Suppressor macrophage treated with lipopolysaccharide for 1 hour (primary cell): Measurements from ENCODE around the gene TMEM125.

Experiments used
- DNase-seq, 3 donors: peaks; one replicate each; pipeline ENCODE4 v3.0.0-alpha.2; 2020 to 2022

The TMEM125 gene

GRCh38 chr1:43274804-43275180 lies 5.0 kb downstream of the TMEM125 start:
- no peak for DNase-seq

GRCh38 chr1:43275826-43276620 lies 6.2 kb downstream of the TMEM125 start:
- no peak for DNase-seq

- DNase-seq, result no peak
Measured at GRCh38 chr1:43276673-43277072, 6.9 kb downstream of the TMEM125 start.

DNA sequence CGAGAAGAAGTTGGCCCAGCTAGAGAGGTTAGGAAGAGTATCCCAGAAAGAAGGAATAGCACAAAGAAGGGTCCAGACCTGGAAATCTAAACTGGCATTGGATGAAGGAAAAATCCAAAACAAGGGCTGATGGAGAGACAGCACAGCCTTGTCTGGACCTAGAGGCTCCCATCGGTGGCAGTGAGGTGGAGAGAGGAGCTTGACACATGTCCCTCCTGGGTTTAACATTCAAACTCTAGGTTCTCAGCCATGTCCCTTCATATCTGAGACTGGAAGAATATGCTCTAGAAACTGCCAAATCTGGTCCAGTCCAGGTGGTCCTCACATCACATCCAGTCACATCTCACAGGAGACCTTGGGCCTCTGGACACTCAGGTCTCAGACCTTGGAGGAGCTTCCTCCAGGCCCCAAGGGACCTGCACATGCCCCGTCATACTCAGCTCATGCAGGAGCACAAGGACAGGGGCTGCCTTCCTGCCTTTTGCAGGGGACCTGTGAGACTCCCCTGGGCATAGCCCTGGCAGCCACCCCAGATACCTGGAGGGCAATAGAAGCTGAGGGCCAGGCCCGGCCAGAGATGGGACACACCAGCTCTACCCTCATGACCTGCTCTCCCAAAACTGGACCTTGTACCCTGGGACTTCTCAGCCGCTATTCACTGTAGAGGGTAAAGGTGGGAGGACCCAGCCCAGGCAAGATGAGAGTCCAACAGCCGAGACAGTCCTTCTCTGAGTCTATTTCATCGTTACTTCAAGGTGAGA lies 7.5 kb downstream of the TMEM125 start:
- no peak for DNase-seq

- no peak for DNase-seq
Measured at GRCh38 chr1:43279161-43279560, 9.4 kb downstream of the TMEM125 start.

- no peak for DNase-seq
Measured at GRCh38 chr1:43279666-43280065, 9.9 kb downstream of the TMEM125 start.

GRCh38 chr1:43280692-43281091 lies 10.9 kb downstream of the TMEM125 start:
- DNase-seq, result no peak

DNA sequence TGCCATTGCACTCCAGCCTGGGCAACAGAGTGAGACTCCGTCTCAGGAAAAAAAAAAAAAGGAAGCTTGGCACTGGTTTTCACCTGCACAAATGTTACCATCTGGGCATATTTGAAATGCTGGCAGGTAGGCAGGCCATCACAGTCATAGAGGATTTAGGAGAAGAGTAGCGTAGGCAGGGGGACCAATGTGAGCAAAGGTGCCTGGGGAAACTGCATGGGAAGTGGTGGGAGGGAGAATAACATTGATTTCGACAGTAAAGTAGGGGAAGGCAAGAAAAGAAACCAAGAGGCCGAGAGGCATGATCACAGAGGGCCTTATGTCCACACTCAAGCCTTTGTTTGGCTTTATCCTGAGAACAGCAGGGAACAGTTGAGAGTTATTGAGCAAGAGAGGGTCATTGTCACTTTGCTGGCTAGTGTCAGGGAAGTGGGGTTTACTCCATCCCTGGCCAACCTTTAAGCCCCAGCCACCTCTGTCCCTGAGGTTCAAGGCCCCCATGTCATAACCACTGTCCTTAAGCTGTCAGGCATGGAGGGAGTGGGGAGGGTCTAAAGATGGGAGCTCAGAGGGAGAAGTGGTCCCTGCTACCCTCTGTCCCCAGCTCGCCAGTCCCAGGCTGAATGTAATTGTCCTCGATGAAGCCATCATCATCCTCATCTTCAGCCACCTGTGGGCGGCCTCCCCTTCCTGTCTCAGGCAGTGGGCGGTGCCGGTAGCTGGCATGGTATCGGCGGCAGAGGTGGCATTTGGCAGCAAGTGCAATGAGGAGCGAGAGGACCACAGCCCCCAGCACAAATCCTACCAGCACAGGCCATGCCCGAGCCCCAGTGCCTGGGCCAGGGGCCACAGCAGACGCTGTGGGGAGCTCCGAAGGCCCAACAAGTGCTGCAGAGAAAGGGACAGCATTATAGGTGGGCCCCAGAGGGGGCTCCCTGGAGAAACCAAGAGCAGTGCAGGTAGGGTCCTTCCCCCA lies 12.7 kb downstream of the TMEM125 start:
- no peak for DNase-seq

DNA sequence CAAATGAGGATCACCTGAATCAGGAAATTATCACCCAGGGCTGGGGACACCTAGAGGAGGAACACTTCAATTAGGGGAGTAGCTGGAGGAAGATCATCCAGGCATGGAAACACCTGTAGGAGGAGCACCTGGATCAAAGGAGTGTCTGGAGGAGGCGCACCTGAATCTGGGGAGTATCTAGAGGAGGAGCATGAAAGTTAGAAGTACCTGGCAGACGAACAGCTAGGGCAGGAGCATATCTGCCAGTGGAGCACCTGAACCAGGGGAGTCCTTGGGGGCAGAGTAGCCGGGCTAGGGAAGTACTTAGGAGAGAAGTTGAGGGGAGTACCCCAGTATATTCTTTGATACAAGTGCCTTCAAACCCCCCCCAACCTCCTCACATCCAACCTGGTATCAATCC lies 14.3 kb downstream of the TMEM125 start:
- DNase-seq, result no peak

DNA sequence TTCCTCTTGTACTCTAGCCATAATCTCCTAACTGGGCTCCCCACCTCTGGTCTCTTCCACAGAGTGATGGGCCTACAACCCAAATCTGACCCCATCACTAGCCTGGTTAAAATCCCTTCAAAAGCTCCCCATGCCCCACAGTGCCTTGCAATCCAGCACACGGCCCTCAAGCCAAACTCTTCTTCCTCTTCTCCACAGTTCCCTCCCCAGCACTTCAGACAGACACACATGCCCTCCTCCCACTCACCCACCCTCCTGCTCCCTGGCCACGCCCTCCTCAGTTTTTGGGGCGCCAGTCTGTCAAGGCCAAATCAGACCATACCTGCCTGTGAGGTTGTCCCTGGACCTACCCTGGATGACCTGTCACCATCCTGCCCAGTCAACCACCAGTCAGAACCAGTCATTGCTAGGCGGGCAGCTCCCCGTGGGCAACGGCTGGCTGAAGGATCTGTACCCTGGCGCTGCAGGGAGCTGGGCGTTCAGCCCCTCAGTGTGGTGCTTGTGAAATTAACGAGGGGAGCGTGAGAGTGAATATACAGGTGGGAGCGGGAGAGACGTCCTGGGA lies 14.8 kb downstream of the TMEM125 start:
- peak in 2 of 3 donors; percentile 20 to 27 for DNase-seq

- DNase-seq, result no peak
Measured at GRCh38 chr1:43285269-43285990, 15.6 kb downstream of the TMEM125 start, which contains the start of gene C1orf210. Gene C1orf210 (minus strand): TSS chr1:43285581. CDS start chr1:43283270, 2,311 bp downstream.

DNA sequence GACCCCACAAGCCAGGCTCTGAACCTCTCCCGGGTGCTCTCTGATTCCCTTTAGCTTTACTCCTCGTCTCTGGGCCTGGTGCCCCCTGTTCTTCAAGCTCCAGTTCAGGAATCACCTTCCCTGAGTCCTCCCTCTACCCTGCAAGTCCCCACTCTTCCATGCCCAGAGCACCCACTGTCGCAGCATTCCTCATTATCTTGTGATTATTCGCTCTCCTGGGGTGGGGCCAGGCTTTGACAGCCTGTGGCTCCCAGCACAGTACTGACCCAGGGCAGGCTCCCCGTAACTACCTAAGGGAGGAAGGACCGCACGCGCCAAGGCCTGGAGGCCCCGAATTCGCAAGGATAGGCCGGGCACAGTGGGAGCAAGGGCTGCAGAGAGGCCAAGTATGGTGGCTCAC lies 16.3 kb downstream of the TMEM125 start:
- DNase-seq, result no peak

- no peak for DNase-seq
Measured at GRCh38 chr1:43286533-43286932, 16.8 kb downstream of the TMEM125 start.

DNA sequence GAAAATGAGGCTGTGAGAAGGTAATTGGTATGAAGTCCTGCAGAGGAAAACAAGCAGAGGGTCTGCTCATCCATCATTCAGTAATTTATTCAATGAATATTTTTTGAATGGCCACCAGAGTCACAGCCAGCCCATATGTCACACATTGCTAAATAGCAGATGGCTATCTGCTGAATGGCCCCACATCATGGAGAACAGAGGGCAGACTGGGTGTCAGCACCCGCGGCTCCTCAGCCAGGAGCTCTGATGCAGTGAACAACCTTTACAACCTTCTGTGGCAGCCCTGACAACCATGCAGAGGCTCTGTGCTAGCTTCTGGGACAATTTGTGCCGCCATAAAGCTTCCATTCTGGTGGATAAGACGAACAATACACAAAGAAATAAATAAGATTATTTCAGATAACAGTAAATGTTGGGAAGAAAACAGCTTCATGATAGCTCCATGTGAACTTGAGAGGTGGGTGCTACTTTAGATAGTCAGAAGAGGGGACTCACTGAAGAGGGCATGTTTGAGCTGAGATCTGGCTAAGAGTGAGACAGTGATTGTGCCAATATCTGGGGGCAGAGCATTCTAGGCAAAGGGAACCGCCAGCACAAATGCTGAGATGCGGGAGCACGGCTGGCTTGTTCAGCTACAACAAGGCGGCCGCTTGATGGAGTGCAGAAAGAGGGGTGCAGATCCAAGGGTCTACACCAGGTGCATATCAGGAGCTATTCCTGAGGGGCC lies 18.4 kb downstream of the TMEM125 start:
- DNase-seq, result no peak

- DNase-seq, result no peak
Measured at GRCh38 chr1:43288785-43289706, 19.3 kb downstream of the TMEM125 start.

DNA sequence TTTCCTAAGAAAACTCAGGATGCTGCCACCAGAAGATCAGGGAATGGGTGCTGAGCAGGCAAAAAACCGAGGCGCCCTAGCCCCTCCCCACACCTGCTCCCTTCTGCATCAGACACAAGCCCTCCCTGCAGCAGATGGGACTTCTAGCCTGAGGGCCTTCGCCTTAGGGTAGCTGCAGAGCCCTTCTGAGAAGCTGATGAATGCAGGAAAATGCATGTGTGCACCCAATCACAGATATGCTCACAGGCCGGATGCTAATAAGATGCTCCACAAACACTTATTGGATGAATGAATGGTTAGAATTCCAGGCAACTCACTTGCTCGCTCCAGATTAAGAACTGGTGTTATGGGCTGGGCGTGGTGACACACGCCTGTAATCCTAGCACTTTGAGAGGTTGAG lies 22.4 kb downstream of the TMEM125 start:
- no peak for DNase-seq

DNA sequence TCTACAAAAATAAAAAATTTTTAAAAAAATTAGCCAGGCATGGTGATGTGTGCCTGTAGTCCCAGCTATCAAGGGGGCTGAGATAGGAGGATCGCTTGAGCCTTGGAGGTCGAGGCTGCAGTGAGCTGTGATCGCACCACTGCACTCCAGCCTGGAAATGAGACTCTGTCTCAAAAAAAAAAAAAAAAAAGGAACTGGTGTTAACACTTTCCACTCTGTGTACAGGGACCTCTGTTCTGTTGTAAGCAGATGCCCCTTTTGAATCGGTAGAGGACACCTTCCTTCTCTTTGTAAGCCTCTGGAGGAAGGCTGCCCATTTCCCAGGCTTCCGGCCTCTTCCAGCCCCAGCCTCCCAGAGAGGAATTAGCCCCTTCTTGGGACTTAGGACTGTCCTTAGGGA lies 22.9 kb downstream of the TMEM125 start:
- DNase-seq, result no peak

- no peak for DNase-seq
Measured at GRCh38 chr1:43293176-43293575, 23.4 kb downstream of the TMEM125 start.

- DNase-seq, result peak in 2 of 3 donors; percentile 40 to 43
Measured at GRCh38 chr1:43293896-43294760, 24.3 kb downstream of the TMEM125 start.
